Measurements from ENCODE around the gene CFDP1.

GRCh38 chr16:75415169-75415905 lies 18.0 kb downstream of the CFDP1 start:
- TF ChIP-seq TAF1 (IDR thresholded peaks at IDR 0.05; ENCODE audit: low read depth): no peak
- TF ChIP-seq TEAD4 (IDR thresholded peaks at IDR 0.05): no peak
- no peak for TF ChIP-seq CEBPB (IDR thresholded peaks at IDR 0.05)
- TF ChIP-seq EGR1 (IDR thresholded peaks at IDR 0.05): no peak
- TF ChIP-seq YY1 (IDR thresholded peaks at IDR 0.05; ENCODE audit: low read depth): no peak
- TF ChIP-seq EP300 (IDR thresholded peaks at IDR 0.05; ENCODE audit: borderline replicate concordance): no peak
